Ureter (tissue), 1 donor: Measurements from ENCODE around the gene PTPN12. TPM values are rescaled to one million over a fixed set of nuclear protein-coding genes. Genes with fewer than 3 reads are reported as not detected.
"Not testable (repeated sequence)": the region's sequence is repeated elsewhere in the genome, so short reads cannot be mapped to it uniquely, and the experiment has no call there.

Experiments used
- DNase-seq: peaks from one replicate; pipeline ENCODE4 v3.0.0-alpha.2; 2020; ENCODE audit warnings: low spot score
- total RNA-seq: library from RNA; stranded (reverse); gene quantifications from one replicate; pipeline ENCODE4 v1.2.4, GENCODE V29; 2023
- donor health status: DM: yes; HTN: yes; CAD: no.

The PTPN12 gene
- total RNA-seq, 1 donor from 2014 or later, result 72.9 TPM

GRCh38 chr7:77579797-77580196, 42.7 kb downstream of the PTPN12 start:
- no peak for DNase-seq

DNA sequence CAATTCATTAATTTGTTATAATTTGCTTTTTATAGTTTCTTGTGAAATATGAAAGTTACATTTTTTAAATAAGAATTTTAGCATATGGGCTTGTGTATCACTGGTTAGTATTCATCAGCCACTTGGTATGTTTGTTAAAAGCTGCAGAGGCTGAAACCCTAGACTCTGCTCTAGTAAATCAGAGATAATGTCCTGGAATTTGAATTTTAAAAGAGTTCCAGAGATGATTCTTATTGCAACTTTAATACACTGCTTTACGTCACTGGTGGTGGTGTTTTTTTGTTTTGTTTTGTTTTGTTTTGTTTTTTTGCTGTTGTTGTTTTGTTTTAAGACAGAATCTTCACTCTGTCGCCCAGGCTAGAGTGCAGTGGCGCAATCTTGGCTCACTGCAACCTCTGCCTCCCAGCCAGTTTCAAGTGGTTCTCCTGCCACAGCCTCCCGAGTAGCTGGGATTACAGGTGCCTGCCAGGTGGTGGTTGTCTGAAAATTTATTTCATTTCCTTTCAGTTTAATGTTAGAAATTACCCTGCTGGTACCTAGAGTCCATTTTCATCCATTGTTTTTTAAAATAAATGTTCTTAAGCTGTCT, 43.8 kb downstream of the PTPN12 start:
- DNase-seq, result no peak

DNA sequence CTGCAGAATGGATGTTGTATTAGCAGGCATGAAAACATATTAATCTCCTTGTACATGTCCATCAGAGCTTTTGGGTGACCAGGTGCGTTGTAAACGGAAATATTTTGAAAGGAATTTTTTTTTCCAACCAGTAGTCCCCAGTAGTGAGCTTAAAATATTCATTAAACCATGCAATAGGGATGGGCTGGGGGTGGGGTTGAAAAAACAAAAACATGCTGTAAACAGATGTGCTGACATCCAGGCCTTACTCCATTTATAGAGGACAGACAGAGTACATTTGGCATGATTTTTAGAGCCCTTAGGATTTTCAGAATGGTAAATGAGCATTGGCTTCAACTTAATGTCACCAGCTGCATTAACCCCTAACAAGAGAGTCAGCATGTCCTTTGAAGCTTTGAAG, 50.2 kb downstream of the PTPN12 start:
- DNase-seq, result no peak

- no peak for DNase-seq
Measured at GRCh38 chr7:77600952-77601351, 63.9 kb downstream of the PTPN12 start.

DNA sequence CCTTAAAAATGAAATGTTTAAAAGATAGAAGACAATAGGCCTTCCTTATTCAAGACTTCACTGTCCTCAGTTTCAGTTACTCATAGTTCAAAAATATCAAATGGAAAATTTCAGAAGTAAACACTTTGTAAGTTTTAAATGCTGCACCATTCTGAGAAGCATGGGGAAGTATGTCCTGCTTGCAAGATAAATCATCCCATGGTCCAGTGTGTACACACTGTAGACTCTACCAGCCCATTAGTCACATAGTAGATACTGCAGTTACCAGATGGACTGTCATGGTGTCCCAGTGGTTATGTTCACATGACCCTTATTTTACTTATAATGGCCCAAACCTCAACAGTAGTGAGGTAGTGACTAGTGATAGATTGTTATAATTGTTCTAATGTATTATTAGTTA, 69.5 kb downstream of the PTPN12 start:
- no peak for DNase-seq

GRCh38 chr7:77619314-77619713, 82.2 kb downstream of the PTPN12 start:
- no peak for DNase-seq

DNA sequence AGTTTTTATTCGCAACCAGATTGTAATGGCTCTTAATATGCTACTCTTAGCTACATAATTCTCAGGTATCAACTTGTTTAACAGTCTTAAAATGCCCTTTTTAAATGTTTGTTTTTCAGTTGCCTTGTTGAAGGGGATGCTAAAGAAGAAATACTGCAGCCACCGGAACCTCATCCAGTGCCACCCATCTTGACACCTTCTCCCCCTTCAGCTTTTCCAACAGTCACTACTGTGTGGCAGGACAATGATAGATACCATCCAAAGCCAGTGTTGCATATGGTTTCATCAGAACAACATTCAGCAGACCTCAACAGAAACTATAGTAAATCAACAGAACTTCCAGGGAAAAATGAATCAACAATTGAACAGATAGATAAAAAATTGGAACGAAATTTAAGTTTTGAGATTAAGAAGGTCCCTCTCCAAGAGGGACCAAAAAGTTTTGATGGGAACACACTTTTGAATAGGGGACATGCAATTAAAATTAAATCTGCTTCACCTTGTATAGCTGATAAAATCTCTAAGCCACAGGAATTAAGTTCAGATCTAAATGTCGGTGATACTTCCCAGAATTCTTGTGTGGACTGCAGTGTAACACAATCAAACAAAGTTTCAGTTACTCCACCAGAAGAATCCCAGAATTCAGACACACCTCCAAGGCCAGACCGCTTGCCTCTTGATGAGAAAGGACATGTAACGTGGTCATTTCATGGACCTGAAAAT, 89.7 kb downstream of the PTPN12 start:
- no peak for DNase-seq

- DNase-seq, result no peak
Measured at GRCh38 chr7:77627309-77627676, 90.2 kb downstream of the PTPN12 start.

GRCh38 chr7:77629797-77630196, 92.7 kb downstream of the PTPN12 start:
- no peak for DNase-seq

DNA sequence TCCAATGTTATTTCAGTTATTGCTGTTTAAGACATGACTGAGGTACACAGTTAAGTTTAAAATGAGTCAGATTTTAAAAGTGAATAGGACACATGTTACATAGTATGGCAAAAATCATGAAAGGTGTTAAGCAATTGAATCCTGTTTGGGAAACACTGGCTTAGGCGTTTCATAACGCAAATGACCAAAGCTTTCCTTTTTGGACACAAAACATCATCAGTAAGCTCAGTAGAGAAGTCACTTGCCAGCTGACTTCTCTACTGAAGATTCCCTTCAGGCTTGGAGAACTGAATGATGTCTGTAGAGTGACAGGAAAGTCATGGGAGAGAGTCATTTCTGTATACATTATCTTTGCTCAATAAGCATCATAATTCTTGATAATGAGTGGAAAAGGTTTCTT, 94.7 kb downstream of the PTPN12 start:
- DNase-seq, result no peak

DNA sequence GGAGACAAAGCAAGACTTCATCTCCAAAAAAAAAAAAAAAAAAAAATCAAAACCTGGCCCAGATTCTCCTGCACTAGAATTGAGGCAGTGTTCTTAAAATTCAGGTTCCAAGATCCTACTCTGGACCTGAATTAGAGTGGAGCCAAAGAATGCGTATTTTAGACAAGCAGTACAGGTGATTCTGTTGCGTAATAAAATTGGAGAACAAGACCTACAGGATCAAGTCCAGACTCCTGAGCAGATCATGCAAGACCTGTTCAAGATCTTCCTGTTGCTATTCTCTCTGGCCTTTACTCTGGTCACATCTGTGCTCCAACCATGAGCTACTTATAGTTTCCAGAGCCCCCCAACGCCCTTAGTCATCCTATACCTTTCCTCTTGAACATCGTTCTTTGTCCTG, 107.7 kb downstream of the PTPN12 start:
- DNase-seq, result no peak

DNA sequence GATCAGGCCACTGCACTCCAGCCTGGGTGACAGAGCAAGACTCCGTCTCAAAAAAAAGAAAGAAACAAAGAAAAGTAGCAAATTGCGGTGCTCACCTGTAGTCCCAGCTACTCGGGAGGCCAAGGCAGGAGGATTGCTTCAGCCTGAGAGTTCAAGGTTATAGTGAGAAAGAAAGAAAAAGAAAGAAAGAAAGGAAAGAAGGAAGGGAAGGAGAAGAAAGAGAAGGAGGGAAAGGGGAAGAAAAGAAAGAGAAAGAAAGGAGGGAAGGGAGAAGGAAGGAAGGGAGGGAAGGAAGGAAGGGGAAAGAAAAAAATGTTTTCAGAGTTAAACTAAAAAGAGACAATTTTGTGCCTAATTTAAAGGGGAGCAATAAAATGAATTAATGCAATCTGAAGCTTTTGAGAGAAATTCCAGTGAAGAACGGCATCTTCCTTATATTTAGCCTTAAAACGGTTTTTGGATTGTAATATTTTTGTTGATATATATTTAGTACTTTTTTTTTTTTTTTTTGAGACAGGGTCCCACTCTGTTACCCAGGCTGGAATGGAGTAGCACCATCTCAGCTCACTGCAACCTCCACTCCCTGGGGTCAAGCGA, 111.7 kb downstream of the PTPN12 start:
- no peak for DNase-seq

DNA sequence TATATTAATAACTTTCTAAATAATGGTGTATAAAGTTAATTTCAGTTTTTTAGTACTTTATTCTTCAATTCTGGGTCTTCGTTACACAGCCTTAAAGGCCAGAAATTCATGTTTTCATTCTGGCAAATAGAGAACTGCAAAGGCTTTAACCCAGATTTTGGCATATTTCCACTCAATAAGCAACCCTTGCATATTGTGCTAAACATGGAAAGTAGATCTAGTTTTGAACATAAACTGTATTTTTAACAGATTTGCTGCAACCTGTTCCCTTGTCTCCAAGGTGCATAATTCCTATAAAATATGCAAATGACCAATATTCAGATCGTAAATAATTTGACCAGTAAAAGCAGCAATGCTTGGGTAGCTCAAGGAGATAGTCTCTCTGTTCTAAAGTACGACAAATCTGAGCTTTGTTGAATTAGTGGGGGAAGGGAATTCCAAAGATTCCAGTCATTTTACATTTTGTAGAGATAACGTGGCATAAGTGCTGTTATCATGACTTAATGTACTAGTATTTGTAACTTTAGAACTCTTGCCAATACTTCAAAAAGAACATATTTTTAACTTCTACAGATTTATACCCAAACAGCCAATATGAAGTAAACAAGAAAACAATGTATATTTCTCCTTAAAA, 112.7 kb downstream of the PTPN12 start:
- no peak for DNase-seq

DNA sequence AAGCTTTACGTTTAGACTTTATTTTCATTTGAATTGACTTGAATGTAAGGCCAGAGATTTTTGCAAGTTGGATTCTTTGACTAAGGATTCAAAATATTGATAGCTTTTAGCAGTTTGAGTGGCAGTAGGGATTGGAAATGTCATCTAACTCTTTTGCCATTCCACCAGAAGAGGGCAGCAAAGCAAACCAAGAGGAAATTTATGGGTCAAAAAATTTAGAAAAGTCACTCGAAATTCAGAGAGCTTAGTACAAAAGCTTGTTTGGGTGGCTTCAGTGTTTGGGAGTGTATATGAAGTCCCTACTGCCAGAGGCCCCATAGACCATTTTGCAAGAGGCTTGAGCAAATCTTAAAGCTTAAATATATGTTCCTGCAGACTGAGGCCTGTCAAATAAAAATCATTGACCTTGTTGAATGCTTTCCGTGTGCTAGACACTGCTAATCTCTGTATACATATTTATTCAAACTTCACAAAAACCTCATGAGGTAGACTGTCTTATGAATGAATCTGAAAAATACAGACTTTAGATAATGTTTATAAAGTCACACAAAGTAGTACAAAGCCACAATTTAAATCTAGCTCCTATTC, 114.6 kb downstream of the PTPN12 start:
- no peak for DNase-seq

DNA sequence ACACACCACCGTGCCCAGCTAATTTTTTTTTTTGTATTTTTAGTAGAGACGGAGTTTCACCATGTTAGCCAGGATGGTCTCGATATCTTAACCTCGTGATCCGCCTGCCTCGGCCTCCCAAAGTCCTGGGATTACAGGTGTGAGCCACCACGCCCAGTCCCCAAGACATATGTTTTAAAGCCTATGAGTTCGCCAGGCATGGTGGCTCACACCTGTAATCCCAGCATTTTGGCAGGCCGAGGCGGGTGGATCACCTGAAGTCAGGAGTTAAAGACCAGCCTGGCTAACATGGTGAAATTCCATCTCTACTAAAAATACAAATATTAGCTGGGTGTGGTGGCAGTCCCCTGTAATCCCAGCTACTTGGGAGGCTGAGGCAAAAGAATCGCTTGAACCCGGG, 115.7 kb downstream of the PTPN12 start:
- not testable (repeated sequence) for DNase-seq

DNA sequence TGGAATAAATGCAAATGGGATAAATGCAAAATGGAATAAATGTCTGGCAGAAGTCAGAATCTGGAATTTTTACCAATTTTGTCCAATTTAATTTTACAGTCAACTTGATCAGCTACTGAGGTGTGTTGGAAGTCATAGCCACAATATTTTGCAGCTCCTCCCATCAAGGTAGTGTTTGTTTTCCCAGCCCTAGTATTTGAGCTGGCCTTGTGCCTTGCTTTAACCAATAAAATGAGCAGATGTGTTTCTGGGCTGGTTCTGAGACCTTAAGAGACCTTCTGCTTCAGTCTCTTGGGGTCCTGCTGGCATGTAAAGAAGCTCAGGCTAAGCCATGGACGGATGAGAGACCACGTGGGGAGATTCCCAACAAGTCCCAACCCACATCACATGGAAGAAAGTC, 116.5 kb downstream of the PTPN12 start:
- DNase-seq, result no peak

DNA sequence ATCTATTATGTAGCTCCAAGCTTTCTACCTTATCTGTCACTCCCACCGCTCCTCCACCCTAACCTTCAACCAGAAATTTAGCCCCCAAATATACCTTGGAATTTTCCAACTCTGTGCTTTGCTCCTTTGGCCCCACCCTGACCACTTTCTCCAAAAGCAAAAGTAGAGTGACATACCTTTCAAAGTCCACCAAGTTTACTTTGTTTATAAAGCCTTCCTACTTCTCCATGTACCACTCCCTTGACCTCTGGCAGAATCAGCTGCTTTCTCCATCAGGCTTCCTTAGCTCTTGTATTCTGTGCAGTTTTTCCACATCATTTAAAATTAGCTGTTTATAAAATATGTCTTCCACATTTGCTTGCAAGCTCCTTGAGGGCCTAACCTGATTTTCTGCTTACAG, 118.3 kb downstream of the PTPN12 start:
- DNase-seq, result no peak

- DNase-seq, result no peak
Measured at GRCh38 chr7:77655836-77656455, 118.9 kb downstream of the PTPN12 start.

DNA sequence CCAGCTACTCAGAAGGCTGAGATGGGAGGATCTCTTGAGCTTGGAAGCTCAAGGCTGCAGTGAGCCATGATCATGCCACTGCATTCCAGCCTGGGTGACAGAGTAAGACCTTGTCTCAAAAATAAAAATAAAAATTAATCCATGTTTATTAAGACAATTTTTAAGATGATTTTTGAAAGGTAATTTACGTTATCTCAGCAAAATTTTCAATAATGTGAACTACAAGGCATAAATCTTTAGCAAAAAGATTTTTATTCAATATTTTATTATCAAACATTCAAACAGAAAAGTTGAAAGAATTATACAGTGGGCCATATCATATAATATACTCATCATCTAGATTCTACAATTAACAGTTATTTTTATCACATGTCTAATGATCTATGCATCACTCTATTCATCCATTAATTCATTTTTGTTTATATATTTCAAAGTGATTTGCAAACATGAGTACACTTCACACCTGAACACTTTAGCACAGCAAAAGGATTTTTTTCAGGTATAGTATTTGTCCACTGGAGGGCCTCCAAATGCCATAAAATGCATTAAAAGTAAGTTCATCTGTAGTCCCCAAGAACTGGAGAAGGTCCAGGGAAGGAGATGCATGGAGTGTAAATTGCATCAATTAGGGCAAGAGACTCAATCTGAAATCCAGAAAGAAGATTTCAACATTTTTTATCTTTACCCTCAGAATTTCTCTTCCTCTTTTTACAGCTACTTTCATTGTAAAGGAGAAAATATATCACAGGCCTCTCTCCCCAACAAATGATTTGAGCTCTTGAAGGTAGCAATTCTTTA, 120.5 kb downstream of the PTPN12 start:
- DNase-seq, result no peak

DNA sequence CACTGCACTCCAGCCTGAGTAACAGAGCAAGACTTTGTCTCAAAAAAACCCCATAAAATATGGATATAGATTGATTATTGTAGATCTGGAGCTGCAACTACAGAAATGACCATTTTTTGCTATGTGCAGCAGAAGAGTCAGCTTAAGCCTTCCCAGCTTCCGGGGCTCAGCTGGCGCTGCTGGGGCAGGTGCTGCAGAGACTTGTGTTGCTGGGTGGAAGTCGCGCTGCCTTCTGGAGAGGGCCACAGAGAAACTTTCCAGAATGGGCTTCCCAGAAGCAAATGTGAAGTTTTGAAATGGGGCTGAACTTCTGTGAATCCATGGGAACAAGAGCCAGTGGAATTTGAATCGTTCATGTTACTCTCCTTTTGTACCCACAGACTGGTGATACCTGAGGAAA, 121.8 kb downstream of the PTPN12 start:
- no peak for DNase-seq

- DNase-seq, result no peak
Measured at GRCh38 chr7:77661816-77662215, 124.7 kb downstream of the PTPN12 start.
